WI38 (cell line): ENCODE results near the gene DYRK1A.

Source experiments
- H3K4me3 ChIP-seq: 2 replicates; pipeline ENCODE4 v1.5.1; 2011; ENCODE audit warnings: low read depth, mild to moderate bottlenecking, control low read depth, low read length
- CTCF ChIP-seq: IDR thresholded peaks from 2 replicates; pipeline ENCODE4 v1.5.1; 2012; ENCODE audit warnings: low read depth, mild to moderate bottlenecking, control low read depth, low read length

Gene DYRK1A

DNA sequence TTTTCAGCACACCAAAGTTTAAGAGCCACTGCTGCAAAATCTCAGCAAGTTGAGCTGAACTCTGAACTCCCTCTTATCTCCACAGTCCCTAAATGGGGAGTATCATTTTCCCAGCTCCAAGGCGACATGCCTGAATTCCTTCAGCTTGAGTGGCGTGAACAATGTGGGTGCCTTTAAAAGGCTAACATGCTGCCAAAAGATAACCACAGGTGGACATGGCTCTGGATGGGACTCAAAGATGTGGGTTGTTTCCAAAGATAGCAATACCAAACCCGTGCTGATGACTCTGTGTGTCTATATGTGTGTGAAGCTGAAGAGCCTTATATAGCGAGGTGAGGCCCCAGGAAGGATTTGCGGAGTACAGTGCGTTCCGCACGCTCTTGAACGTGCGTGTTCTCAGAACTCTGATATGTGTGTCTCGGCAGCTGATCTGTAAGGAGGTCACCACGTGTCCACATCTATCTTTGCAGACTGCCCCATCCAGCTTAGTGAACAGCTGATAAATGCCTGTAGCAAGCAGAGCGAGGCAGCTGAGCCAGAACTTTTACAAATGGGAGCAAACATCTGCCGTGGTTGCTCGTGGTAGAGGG is 189.2 kb downstream of the DYRK1A start:
- TF ChIP-seq CTCF: no peak
- no peak overlapping the region for H3K4me3 ChIP-seq

DNA sequence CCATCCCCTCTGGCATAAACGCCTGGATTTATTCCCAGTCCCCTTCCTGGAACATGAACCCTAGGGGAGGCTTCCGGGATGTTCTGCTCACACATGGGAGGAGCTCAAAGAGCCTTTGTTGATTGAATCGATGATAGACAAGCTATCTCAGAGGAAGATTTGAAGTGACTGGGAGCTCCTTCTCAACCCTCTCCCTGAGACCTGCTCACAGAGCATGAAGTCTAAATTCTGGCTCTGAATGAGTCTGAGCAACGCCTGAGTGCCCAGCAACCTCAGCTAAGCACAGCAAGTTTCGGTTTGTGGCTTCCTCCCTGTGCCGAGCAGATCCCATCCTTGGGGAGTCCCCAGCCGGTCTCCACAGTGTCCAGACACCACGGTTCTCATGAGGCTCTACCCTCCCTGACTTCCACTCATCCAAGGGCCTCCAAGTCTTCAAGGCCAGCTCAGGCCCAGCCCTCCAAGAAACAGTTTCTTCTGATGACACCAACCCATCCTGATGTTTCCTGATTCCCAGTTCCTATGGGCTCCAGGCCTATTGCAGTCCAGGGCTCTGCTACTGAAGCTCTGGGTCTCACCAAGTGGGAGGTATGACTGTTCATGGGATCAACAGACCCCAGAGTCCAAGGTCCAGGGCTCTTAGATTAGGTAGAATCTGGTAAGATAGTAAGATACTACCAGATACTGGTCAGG is 190.8 kb downstream of the DYRK1A start:
- TF ChIP-seq CTCF: no peak
- H3K4me3 ChIP-seq: no peak overlapping the region

DNA sequence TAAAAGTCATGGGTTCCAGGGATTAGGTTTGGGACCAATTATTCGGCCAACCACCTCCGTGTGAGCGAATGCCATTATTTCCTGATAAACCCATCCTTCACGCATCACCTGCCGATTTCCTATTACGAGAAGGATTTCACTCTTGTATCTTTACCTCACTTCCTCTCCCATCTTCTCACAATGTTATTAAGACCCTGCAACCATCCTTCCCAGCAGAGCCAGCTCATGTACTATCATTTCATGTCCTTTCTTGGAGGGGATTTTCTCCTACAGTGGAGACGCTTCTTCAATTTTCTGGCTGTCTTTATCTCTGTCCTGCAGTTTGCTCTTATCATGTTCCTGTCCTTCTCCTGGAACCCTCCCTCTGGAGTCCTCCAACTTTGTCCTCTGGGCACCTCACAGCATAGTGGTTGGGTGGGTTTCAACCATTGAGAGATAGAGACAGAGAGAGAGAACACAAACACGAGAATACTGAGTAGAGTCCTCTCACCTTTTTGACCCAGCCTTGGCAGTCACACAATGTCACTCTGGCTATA is 192.2 kb downstream of the DYRK1A start:
- no peak for TF ChIP-seq CTCF
- H3K4me3 ChIP-seq: no peak overlapping the region

DNA sequence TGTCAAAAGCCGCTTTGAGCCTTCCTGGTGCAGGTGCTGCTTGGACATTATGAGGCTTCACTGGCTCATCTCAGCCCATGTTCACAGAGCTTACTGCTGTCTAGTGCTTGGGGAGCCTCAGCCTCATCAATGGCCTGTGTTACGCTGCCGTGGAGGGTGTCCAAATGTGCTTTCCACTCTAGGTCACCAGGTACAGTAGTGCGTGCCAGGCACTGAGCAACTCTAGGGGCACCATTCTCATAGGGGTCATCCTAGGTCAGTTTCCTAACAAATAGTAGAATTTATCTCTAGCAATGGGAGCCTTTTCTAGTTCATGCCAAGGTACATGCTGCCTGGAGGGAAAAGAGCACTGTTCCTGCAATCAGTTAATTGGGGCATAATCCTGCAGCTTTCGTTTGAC is 193.8 kb downstream of the DYRK1A start:
- H3K4me3 ChIP-seq: no peak overlapping the region
- TF ChIP-seq CTCF: no peak

DNA sequence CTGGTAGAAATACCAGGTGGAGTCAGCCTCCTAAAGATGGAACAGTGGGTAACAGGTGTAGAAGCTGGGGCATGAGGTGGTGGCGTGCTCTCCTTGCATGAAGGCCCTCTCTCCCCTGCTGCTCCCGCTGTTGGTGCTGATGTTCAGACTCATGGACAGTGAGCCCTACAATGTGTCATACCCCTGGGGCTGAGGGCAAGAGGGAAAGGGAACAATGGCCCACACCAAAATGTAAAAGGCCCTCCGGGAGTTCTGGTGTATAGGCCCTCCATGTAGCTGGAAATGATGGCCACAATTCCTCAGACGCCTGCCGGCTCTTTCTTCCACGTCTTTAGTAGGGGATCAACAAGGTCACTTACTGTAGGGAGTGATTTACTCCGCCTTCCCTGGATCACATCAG is 194.9 kb downstream of the DYRK1A start:
- H3K4me3 ChIP-seq: no peak overlapping the region
- no peak for TF ChIP-seq CTCF

DNA sequence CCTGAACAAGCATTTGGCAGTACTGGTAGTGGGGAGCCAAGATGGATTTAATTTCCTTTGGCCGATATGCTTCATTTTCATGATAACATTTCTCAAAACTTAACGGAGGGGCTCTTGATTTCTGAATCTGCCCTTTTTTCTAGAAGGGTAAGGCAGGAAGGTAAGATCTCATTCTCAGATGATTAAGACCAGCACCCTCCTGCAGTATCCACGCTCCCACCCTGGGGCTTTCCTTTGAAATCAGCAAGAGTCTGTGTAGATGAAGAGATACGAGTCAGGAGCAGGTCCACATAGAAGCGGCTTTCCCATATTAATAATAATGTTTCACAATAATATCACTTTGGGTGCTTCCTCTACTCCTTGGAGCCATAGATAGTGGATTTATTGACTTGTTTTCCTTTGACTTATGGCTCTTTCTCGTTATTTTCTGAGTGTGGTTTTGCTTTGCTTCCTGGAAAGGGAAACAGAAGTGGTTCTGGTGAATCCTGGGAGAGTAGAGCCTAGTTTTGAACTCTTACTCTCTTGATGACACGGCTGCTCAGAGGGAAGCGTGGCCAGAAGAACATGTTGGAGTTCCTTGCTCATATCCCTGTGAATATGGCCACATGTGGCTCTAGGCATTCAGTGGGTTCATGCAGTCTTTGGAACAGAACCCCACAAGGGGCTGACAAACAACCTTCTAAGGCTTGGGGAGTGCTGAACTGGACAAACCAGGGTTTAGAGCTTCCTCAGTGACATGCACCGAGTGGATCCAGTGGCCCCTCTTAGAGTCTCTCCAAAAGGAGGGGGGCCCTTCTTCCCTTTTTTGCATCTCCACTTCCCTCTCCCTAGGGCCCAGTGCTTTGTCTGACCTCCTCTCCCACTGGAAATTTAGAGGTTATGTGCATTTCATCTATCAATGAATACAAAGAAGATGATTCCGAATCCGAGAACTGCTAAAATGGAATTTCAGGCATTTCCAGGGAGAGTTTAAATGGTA is 195.7 kb downstream of the DYRK1A start:
- H3K4me3 ChIP-seq: no peak overlapping the region
- TF ChIP-seq CTCF: no peak
